ENCODE results near the gene MT1X.

The MT1X gene

GRCh38 chr16:56679818-56680217 lies 2.5 kb upstream of the MT1X start:
- no peak for DNase-seq

GRCh38 chr16:56682703-56683397 lies 580 bp downstream of the MT1X start:
- no peak for DNase-seq

- no peak for DNase-seq
These were observed 1.3 kb downstream of the MT1X start for GRCh38 chr16:56683424-56684172.

GRCh38 chr16:56684256-56684925 lies 2.1 kb downstream of the MT1X start:
- DNase-seq, result no peak

GRCh38 chr16:56684926-56685590 lies 2.8 kb downstream of the MT1X start:
- DNase-seq, result no peak

GRCh38 chr16:56686758-56687157 lies 4.5 kb downstream of the MT1X start:
- no peak for DNase-seq

GRCh38 chr16:56688762-56689161 lies 6.5 kb downstream of the MT1X start:
- no peak for DNase-seq

- DNase-seq, result no peak
These were observed 6.9 kb downstream of the MT1X start for GRCh38 chr16:56689171-56689570.

- no peak for DNase-seq
These were observed 8.3 kb downstream of the MT1X start for GRCh38 chr16:56690420-56691122.

- DNase-seq, result no peak
These were observed 9.6 kb downstream of the MT1X start for GRCh38 chr16:56691885-56692284.

GRCh38 chr16:56695246-56695645 lies 13.0 kb downstream of the MT1X start:
- DNase-seq, result no peak

GRCh38 chr16:56697456-56698155 lies 15.3 kb downstream of the MT1X start:
- no peak for DNase-seq

GRCh38 chr16:56700195-56700594 lies 17.9 kb downstream of the MT1X start:
- DNase-seq, result no peak

GRCh38 chr16:56700631-56701030 lies 18.4 kb downstream of the MT1X start:
- no peak for DNase-seq

- no peak for DNase-seq
These were observed 19.3 kb downstream of the MT1X start for GRCh38 chr16:56701534-56701933.

GRCh38 chr16:56702836-56703235 lies 20.6 kb downstream of the MT1X start:
- no peak for DNase-seq

GRCh38 chr16:56708525-56709442 lies 26.5 kb downstream of the MT1X start:
- no peak for DNase-seq

GRCh38 chr16:56709443-56710040 lies 27.3 kb downstream of the MT1X start:
- DNase-seq, result no peak

- DNase-seq, result no peak
These were observed 28.0 kb downstream of the MT1X start for GRCh38 chr16:56710181-56710737.

GRCh38 chr16:56711862-56712261 lies 29.6 kb downstream of the MT1X start:
- no peak for DNase-seq

All from stimulated activated CD4-positive, alpha-beta T cell treated with anti-CD3 and anti-CD28 coated beads, Interleukin-2, amount 100 ng/mL, for 48 hours (primary cell).